PC-3 (cell line): ENCODE results near the gene ADTRP. TPM values are rescaled to one million over a fixed set of nuclear protein-coding genes. Genes with fewer than 3 reads are reported as not detected.
"Not testable (repeated sequence)": the region's sequence is repeated elsewhere in the genome, so short reads cannot be mapped to it uniquely, and the experiment has no call there.

Source experiments
- ATAC-seq: fragments of 200-7000 bp; cut with Tn5 transposase; 2 replicates; pipeline ENCODE4 v1.9.1; 2020; ENCODE audit warnings: mild to moderate bottlenecking, moderate library complexity
- BruUV-seq: library from RNA; stranded (reverse); fragments of 400-500 nt; replicated peaks from 2 replicates; lab custom pipeline; 2021; lab: Mats Ljungman, UMichigan
- CTCF ChIA-PET: fragments of 300-600 bp; sonication (Branson Sonifier 250); formaldehyde crosslinking; loops from one replicate; lab custom pipeline; 2022; ENCODE audit warnings: antibody characterized with exemption; lab: Charles Lee
- POLR2A ChIA-PET: fragments of 300-600 bp; sonication (Branson Sonifier 250); formaldehyde crosslinking; loops from one replicate; lab custom pipeline; 2022; ENCODE audit warnings: antibody characterized with exemption; ENCODE audit not compliant: unreplicated experiment; lab: Charles Lee
- DNase-seq: peaks from one replicate; pipeline ENCODE4 v3.0.0-alpha.2; 2015
- H2AFZ ChIP-seq: fragments of 300-600 bp; sonication (generic); 2 replicates; pipeline ENCODE4 v1.6.0; 2016; ENCODE audit warnings: antibody characterized with exemption, low read length
- H3F3A ChIP-seq: fragments of 300-600 bp; sonication (generic); one replicate; pipeline ENCODE4 v1.6.0; 2017; ENCODE audit warnings: antibody characterized with exemption, low read length, control low read depth, mild to moderate bottlenecking; ENCODE audit not compliant: unreplicated experiment
- H3K27ac ChIP-seq: fragments of 300-600 bp; sonication (generic); 2 replicates; pipeline ENCODE4 v1.5.1; 2016; ENCODE audit warnings: mild to moderate bottlenecking, low read length
- H3K27me3 ChIP-seq: fragments of 300-600 bp; sonication (generic); 2 replicates; pipeline ENCODE4 v1.6.1; 2016; ENCODE audit warnings: low read length, mixed read lengths
- H3K36me3 ChIP-seq: fragments of 300-600 bp; sonication (generic); 2 replicates; pipeline ENCODE4 v1.6.1; 2016; ENCODE audit warnings: low read depth, mixed run types, low read length, mixed read lengths
- H3K4me1 ChIP-seq: fragments of 300-600 bp; sonication (generic); 2 replicates; pipeline ENCODE4 v1.5.1; 2016; ENCODE audit warnings: low read length; ENCODE audit not compliant: insufficient read depth
- H3K4me2 ChIP-seq: fragments of 300-600 bp; sonication (generic); 2 replicates; pipeline ENCODE4 v1.6.0; 2016; ENCODE audit warnings: low read length
- H3K4me3 ChIP-seq: fragments of 300-600 bp; sonication (generic); 2 replicates; pipeline ENCODE4 v1.5.1; 2016; ENCODE audit warnings: mild to moderate bottlenecking, low read length, mixed read lengths
- H3K79me2 ChIP-seq: fragments of 300-600 bp; sonication (generic); 2 replicates; pipeline ENCODE4 v1.6.1; 2017; ENCODE audit warnings: low read length, mixed read lengths
- H3K9ac ChIP-seq: fragments of 300-600 bp; sonication (generic); 2 replicates; pipeline ENCODE4 v1.6.0; 2016; ENCODE audit warnings: mild to moderate bottlenecking, low read length
- H3K9me2 ChIP-seq: fragments of 300-600 bp; sonication (generic); replicated peaks from 2 replicates; pipeline ENCODE4 v1.6.1; 2016; ENCODE audit warnings: mixed run types, low read length, mixed read lengths
- H3K9me3 ChIP-seq: fragments of 300-600 bp; sonication (generic); 2 replicates; pipeline ENCODE4 v1.6.1; 2016; ENCODE audit warnings: low read length, mixed read lengths
- H4K20me1 ChIP-seq: fragments of 300-600 bp; sonication (generic); 2 replicates; pipeline ENCODE4 v1.6.1; 2016; ENCODE audit warnings: low read length, mixed read lengths
- CTCF ChIP-seq: fragments of 300-600 bp; sonication (generic); conservative IDR thresholded peaks from 2 replicates; pipeline ENCODE4 v1.5.1; 2017; ENCODE audit warnings: antibody characterized with exemption, low read depth, mild to moderate bottlenecking, low read length
- EZH2 ChIP-seq: fragments of 300-600 bp; sonication (generic); IDR thresholded peaks from one replicate; pipeline ENCODE4 v1.6.1; 2017; ENCODE audit warnings: antibody characterized with exemption, mild to moderate bottlenecking, low read length; ENCODE audit not compliant: unreplicated experiment
- EZH2phosphoT487 ChIP-seq: fragments of 300-600 bp; sonication (generic); IDR thresholded peaks from 2 replicates; pipeline ENCODE4 v1.6.1; 2018; ENCODE audit warnings: mild to moderate bottlenecking, antibody characterized with exemption, low read length, borderline replicate concordance
- intact Hi-C: fragments of 100-400 bp; cut with micrococcal nuclease; formaldehyde crosslinking; loops from 2 replicates; pipeline ENCODE4 v1.9.0; 2023
- total RNA-seq: library from RNA; depleted of rRNA; stranded (reverse); fragments of >200 nt; gene quantifications from 2 replicates; pipeline ENCODE4 v1.2.3, GENCODE V29; 2014

The ADTRP gene
- total RNA-seq, 1 experiment from 2014 or later: not detected

GRCh38 chr6:11681357-11681756, 97.2 kb downstream of the ADTRP start:
- H3K9ac ChIP-seq: no peak overlapping the region
- no peaks in the 10 kb centered on the region for H3K36me3 ChIP-seq
- no peaks in the 10 kb centered on the region for H3K79me2 ChIP-seq
- no peak for ATAC-seq
- no peak for TF ChIP-seq CTCF
- no peak overlapping the region for H3K27ac ChIP-seq
- H3K4me1 ChIP-seq: peaks cover 43% of the 10 kb centered on the region
- peaks cover 7% of the 10 kb centered on the region for H3F3A ChIP-seq
- no peaks in the 10 kb centered on the region for H3K9me2 ChIP-seq
- intact Hi-C loops: loop anchor here (10.0 kb wide), 1 partner anchor 97 kb away; no protein-coding TSS in a partner anchor
- H3K27me3 ChIP-seq: no peaks in the 10 kb centered on the region
- no TSS peak for BruUV-seq
- H3K4me2 ChIP-seq: no peak overlapping the region
- no peak overlapping the region for H3K4me3 ChIP-seq
- DNase-seq: no peak
- CTCF ChIA-PET: no interaction called here
- no peaks in the 10 kb centered on the region for H3K9me3 ChIP-seq
- no peak overlapping the region for H2AFZ ChIP-seq
- POLR2A ChIA-PET: no interaction called here
- no peaks in the 10 kb centered on the region for H4K20me1 ChIP-seq

- BruUV-seq, H3K4me3 ChIP-seq, H3K79me2 ChIP-seq, H3K9ac ChIP-seq, H3K27me3 ChIP-seq, POLR2A ChIA-PET, H3K9me2 ChIP-seq, H3K27ac ChIP-seq, H3K4me2 ChIP-seq, H3F3A ChIP-seq, DNase-seq, CTCF ChIA-PET, ATAC-seq, H3K9me3 ChIP-seq, H2AFZ ChIP-seq, H4K20me1 ChIP-seq, H3K36me3 ChIP-seq: not testable (repeated sequence)
- intact Hi-C loops: loop anchor here (10.0 kb wide), 1 partner anchor 96 kb away; no protein-coding TSS in a partner anchor
- H3K4me1 ChIP-seq: peaks cover 34% of the 10 kb centered on the region
Observed at GRCh38 chr6:11680479-11680878, 98.1 kb downstream of the ADTRP start.

GRCh38 chr6:11679099-11679498, 99.5 kb downstream of the ADTRP start:
- Histone ChIP-seq H3K36me3 (no peaks in the 10 kb centered on the region), H3K9me3 (no peaks in the 10 kb centered on the region), H3K27me3 (no peaks in the 10 kb centered on the region), H3K4me3 (no peak overlapping the region), H3K79me2 (no peaks in the 10 kb centered on the region), H2AFZ (no peak overlapping the region), H3K9me2 (no peaks in the 10 kb centered on the region), H3K4me1 (peaks cover 22% of the 10 kb centered on the region), H3K9ac (no peak overlapping the region), H3K4me2 (no peak overlapping the region), H3F3A (no peaks in the 10 kb centered on the region), H4K20me1 (no peaks in the 10 kb centered on the region), H3K27ac (no peak overlapping the region)
- CTCF ChIA-PET: no interaction called here
- DNase-seq (no peak), ATAC-seq (no peak)
- no TSS peak for BruUV-seq
- TF ChIP-seq EZH2phosphoT487 (no peak), EZH2 (no peak), CTCF (no peak)
- POLR2A ChIA-PET: no interaction called here
- intact Hi-C loops: no loop called here
